ENCODE data around the gene LAYN.

LAYN gene, protein sequence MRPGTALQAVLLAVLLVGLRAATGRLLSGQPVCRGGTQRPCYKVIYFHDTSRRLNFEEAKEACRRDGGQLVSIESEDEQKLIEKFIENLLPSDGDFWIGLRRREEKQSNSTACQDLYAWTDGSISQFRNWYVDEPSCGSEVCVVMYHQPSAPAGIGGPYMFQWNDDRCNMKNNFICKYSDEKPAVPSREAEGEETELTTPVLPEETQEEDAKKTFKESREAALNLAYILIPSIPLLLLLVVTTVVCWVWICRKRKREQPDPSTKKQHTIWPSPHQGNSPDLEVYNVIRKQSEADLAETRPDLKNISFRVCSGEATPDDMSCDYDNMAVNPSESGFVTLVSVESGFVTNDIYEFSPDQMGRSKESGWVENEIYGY

DNA sequence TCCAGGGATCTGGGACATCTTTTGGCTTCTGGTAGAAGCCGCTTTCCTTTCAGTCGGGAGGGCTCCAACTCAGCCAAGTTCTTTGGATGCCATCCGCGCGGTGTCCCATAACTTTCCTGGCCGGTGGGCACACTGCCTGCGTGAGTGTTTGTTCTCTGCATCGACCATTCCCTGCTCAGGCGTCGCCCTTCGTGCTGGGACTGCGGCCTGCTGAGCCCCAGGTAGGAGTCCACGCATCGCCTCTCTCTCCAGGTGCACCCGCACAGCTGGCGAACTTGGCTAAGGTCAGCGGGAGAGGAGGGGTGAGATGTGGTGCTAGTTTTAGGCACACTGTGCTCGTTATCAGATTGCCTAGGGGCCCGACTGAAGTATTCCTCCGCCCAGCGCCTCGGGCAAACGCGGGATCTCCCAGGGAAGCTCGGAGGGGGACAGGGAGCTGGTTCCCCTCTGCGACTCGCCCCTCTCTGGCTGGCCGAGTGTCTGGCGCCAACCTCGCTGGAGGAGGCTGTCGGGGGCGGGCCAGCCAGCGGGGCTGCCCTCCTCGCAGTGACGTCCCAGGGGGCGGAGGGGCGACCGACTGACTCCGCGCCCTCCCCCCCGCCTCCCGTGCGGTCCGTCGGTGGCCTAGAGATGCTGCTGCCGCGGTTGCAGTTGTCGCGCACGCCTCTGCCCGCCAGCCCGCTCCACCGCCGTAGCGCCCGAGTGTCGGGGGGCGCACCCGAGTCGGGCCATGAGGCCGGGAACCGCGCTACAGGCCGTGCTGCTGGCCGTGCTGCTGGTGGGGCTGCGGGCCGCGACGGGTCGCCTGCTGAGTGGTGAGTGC is at the start of gene LAYN:
Gene LAYN, plus strand, starts transcription at position 607 of the 823 bp plus-strand sequence. Its CDS starts 124 bp downstream, at position 731.
- peak; percentile 44 to 91 (median 77) for DNase-seq
- intact Hi-C loops (cut with DNase I): loop anchor here (10.0 kb wide), 1 partner anchor 86 kb away; no protein-coding TSS in a partner anchor

DNA sequence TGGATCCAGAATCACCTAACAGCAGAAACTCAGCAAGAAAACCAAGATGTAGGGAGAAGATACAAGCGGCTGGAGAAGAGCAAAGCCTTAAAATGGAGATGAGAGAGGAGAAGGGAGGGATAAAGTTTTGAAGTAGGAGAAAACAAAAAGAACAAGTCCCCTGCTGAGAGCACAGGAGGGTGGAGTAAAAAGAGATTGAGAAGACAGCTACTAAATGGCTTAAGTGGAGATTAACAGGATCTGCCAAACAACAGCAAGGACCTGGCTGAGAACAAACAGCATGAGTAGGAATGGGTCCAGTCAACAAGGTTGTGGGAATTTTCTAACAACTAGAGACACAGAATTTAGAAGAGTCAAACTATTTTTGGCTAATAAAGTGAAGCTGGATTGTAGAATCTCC is 46.5 kb upstream of the LAYN start:
- intact Hi-C loops (cut with DNase I): no loop called here
- no peak for DNase-seq

GRCh38 chr11:111499483-111499882 is 41.0 kb upstream of the LAYN start:
- no peak for DNase-seq
- intact Hi-C loops (cut with DNase I): no loop called here

DNA sequence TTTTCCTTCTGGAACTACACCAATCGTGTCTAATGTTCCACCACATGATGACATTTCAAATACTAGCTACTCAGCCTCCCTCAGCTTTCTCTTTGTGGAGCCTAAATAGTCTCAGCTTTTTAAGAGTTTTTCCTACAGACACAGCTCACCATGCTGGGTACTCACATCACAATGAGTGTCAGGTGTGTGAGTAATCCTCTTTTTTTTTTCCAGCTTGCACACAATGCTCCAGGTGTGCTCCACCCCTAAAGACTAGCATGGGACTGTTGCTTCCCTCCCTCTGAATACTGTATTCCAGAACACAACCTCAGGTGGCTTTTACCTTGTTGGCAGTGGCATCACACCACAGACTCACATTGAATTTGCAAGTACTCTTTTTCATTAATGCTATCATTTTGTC is 40.0 kb upstream of the LAYN start:
- intact Hi-C loops (cut with DNase I): no loop called here
- no peak for DNase-seq

GRCh38 chr11:111502611-111503010 is 37.9 kb upstream of the LAYN start:
- intact Hi-C loops (cut with DNase I): no loop called here
- DNase-seq: no peak

DNA sequence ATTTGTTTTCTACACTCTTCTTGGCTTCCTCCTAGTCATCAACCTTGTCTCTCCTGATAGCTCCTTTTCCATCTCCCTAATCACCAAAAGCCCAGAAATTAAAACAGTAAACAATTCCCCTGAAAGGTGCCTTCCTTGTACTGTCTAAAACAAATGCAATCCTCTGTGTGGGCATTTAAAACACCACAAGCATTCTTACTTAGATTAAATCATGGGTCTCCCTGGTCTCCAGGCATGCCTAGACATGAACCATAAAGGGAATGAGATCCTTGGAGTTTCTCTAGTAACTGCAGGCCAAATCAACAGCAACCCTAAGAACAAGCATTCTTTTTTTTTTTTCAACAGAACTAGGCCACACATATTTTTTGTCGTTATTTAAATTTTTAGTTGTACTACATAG is 30.2 kb upstream of the LAYN start:
- intact Hi-C loops (cut with DNase I): no loop called here
- no peak for DNase-seq

DNA sequence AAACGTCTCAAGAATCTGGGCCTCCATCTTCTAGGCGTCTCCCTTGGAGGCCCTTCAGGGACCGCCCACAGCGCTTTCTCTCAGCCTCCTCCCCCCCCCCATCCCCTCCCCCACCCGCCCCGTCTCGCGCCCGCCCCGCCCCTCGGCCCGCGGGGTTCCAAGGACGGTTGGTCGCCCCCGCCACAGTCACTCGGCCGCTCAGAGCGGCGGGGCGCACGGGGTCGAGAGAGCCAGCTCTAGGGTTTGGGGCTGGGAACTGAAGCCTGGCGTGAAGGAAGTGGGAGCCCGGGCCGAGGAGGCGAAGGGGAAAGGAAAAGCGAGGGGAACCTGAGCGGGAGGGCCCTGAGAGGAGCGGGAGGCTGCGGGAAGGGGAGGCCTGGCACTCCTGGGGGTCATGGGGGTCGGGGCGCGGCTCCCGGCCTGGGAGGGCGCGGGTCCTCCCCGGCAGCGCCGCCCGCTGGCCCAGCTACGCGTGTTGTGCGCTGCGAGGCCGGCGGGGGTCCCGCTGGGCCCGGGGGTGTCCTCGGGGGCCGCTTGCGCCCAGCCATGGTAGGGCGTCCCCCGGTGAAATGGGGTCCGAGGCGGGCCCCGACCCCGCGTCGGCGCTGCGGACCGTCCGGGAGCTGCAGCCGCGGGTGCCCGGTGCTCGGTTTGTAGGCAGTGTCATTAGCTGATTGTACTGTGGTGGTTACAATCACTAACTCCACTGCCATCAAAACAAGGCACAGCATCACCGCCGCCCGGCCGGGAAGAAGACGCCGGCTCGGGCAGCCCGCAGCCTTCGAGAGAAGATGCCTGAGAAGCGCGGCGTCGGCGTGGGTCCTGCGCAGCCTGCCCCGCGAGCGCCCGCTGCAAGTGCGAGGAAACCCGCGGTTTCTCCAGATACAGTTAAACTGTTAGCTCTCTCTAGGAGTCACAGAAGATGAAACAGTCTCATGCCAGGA is 28.0 kb upstream of the LAYN start, which contains the start of gene BTG4:
Gene BTG4, minus strand, starts transcription at position 91 of the 944 bp plus-strand sequence. CDS start 13,610 bp downstream, outside the sequence.
- DNase-seq: peak in 32 of 42 donors; percentile 4 to 73 (median 26)
- intact Hi-C loops (cut with DNase I): no loop called here

DNA sequence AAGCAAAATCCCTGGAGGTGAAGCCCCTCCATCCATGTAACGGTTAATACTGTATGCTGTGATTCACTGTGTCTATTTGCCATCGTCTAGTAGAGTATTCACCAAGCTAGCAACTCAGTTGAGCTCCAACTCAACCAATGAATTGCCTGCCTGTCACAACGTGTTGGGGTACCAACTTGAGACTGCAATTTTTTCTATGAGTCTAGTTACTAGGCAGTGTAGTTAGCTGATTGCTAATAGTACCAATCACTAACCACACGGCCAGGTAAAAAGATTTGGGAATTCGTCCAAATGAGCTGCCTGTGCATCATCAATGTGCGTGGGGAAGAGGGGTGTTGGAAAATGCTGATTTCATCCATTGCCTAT is 27.3 kb upstream of the LAYN start:
- intact Hi-C loops (cut with DNase I): no loop called here
- no peak for DNase-seq

GRCh38 chr11:111514216-111515031 is 26.1 kb upstream of the LAYN start, which contains the start of gene HOATZ:
Gene HOATZ (plus strand): TSS chr11:111514778. CDS start chr11:111514785, 7 bp downstream.
- intact Hi-C loops (cut with DNase I): no loop called here
- peak in 39 of 42 donors; percentile 13 to 74 (median 38) for DNase-seq

DNA sequence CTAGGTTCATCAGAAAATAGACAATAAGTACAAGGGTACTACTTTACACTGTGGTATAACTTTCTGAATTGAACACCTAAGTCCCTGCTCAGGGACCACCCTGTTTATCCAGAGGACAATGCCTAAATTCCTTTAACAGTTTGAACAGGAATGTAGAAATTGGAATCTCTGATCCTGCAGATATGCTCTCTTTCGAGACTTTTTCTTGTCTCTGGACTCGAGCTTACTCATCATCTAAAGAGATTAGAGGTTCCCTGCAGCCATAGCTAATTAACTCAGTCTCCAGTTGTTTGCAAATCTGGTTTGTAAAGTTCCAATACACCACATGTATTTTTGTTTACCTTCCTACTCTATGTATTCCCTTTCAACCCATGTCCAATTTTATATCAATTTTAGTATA is 24.9 kb upstream of the LAYN start:
- DNase-seq: no peak
- intact Hi-C loops (cut with DNase I): no loop called here

DNA sequence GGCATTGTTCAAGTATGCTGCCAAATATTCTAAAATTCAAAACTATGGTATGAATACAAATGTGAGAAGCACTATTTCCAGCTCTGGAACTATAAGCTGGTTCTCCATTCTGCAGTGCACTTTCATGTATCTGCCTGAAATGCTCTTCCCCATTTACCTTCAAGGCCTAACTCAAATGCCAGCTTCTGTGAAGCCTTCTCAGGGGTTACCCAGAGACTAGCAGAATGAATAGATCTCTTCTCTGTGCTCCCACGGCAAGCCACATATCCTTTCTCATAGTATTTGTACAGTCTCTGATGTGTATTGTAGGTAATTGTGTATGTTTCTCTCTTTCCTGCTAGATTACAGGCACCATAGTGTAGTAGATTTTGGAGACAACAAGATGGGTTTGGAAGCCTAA is 21.9 kb upstream of the LAYN start:
- intact Hi-C loops (cut with DNase I): no loop called here

GRCh38 chr11:111520560-111520959 is 20.0 kb upstream of the LAYN start:
- intact Hi-C loops (cut with DNase I): no loop called here
- DNase-seq: no peak

More for the DNA sequence above, 21.9 kb upstream of the LAYN start:
- no peak for DNase-seq

DNA sequence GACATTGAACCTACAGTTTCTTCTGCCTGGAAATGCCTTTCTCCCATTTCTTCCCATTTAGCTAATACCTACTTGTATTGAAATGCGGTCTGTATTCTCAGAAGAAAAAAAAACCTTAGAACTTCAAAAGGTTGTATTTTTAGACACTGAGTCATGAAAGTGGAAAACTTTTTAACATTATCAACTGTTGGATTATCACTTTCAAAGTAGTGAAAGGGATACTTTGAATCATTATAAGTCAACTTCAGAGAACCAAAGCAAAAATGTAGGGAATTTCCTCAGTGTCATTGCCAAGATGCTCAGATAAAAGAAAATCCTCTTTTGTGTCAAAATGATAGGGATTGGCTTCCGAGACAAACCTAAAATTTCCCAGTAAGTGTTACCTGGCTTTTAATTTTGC is 19.4 kb upstream of the LAYN start:
- DNase-seq: no peak
- intact Hi-C loops (cut with DNase I): no loop called here

DNA sequence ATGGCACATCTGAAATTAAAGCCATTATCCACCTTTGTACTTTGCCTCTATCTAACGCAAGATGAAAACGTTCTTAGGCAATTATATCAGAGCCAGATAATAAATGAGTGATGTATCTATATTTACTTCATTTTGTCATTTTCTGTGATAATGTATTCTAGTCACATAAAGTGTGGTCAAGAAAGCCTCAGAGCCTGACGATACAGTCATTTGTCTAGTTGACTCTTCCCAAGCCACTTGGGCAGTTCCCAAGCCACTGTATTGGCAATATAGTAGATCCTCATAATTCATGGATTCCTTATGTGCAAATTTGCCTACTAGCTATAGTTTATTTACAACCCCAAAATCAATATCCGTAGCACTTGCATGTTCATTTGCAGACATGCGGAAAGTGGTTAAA is 18.1 kb upstream of the LAYN start:
- no peak for DNase-seq
- intact Hi-C loops (cut with DNase I): no loop called here

GRCh38 chr11:111523343-111523742 is 17.2 kb upstream of the LAYN start:
- intact Hi-C loops (cut with DNase I): no loop called here
- no peak for DNase-seq

DNA sequence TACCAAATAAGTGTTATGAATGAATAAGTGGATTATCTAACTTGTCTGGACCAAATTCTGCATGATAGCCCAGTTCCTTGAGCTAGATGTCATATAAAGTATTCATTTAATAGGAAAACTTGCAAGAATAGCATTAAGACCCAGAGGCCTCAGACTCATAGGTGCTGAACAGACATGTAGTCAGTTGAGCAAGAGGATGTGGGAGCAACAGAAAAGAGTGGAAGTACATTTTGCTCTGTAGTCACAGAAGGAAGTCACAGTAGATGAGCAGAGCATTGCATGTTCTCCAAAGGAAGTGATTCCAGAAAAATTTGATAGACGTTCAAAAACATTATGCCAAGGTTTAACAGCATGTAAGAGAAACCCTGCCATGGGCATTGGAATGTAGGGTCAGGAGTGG is 16.5 kb upstream of the LAYN start:
- no peak for DNase-seq
- intact Hi-C loops (cut with DNase I): no loop called here

- intact Hi-C loops (cut with DNase I): no loop called here
Measured at GRCh38 chr11:111525456-111525855, 15.1 kb upstream of the LAYN start.

GRCh38 chr11:111526501-111526900 is 14.0 kb upstream of the LAYN start:
- intact Hi-C loops (cut with DNase I): no loop called here
- no peak for DNase-seq

More at GRCh38 chr11:111525456-111525855, 15.1 kb upstream of the LAYN start:
- DNase-seq: no peak

Measured in head of caudate nucleus (tissue), 42 donors.